MM.1S (cell line): Measurements from ENCODE around the gene TMEM80.
"Not testable (repeated sequence)": the region's sequence is repeated elsewhere in the genome, so short reads cannot be mapped to it uniquely, and the experiment has no call there.

Source experiments
- CTCF ChIP-seq: fragments of 300-600 bp; sonication (generic); IDR thresholded peaks from 2 replicates; pipeline ENCODE4 v1.5.1; 2016; ENCODE audit warnings: antibody characterized with exemption, low read length, mixed read lengths
- EZH2 ChIP-seq: fragments of 300-600 bp; sonication (generic); optimal IDR thresholded peaks from 2 replicates; pipeline ENCODE3; 2017; ENCODE audit warnings: low read depth, mild to moderate bottlenecking, antibody characterized with exemption, low read length, mixed read lengths

- not testable (repeated sequence) for TF ChIP-seq CTCF, EZH2
Measured at GRCh38 chr11:734541-734940, 38.9 kb downstream of the TMEM80 start.
